HepG2 (cell line): ENCODE results near the gene ABT1. TPM values are rescaled to one million over a fixed set of nuclear protein-coding genes. Genes with fewer than 3 reads are reported as not detected.
A peak's percentile ranks its signal among the peaks of the same experiment; 100 is the strongest.

Source experiments
- CREB3 ChIP-seq: sonication (generic); formaldehyde crosslinking; IDR thresholded peaks from 2 replicates; pipeline ENCODE4 v1.5.0; 2020; ENCODE audit warnings: missing genetic modification reagents
- GATAD2A ChIP-seq: IDR thresholded peaks from 2 replicates; pipeline ENCODE4 v1.6.1; 2016
- KLF16 ChIP-seq, 2 experiments: sonication (generic) in 1 of 2; formaldehyde crosslinking in 1 of 2; IDR thresholded peaks; 2 replicates each; pipeline versions ENCODE4 v1.6.1 to v1.8.0; 2016 to 2023; ENCODE audit warnings: missing genetic modification reagents in 2 of 2, missing compliant biosample characterization in 1 of 2
- PCBP1 ChIP-seq: fragments of 200-400 bp; formaldehyde crosslinking; IDR thresholded peaks from 2 replicates; pipeline ENCODE4 v1.6.1; 2017; ENCODE audit warnings: mild to moderate bottlenecking, low read depth, low read length, borderline replicate concordance
- PHF8 ChIP-seq: sonication (generic); formaldehyde crosslinking; IDR thresholded peaks from 2 replicates; pipeline ENCODE4 v1.5.0; 2020; ENCODE audit warnings: missing genetic modification reagents
- SAP130 ChIP-seq: IDR thresholded peaks from 2 replicates; pipeline ENCODE4 v1.6.1; 2016; ENCODE audit warnings: low read depth
- SOX6 ChIP-seq, 2 experiments: fragments of 450-650 bp in 1 of 2; sonication (generic) in 1 of 2; formaldehyde crosslinking in 1 of 2; IDR thresholded peaks; 2 replicates each; pipeline versions ENCODE4 v1.4.0 to v1.6.1; 2017 to 2020; ENCODE audit warnings: antibody characterized with exemption in 1 of 2, mild to moderate bottlenecking in 1 of 2, missing genetic modification reagents in 1 of 2
- ZGPAT ChIP-seq: IDR thresholded peaks from 2 replicates; pipeline ENCODE4 v1.6.1; 2016; ENCODE audit warnings: mild to moderate bottlenecking
- ZNF230 ChIP-seq: sonication (generic); formaldehyde crosslinking; IDR thresholded peaks from 2 replicates; pipeline ENCODE4 v1.4.0; 2020; ENCODE audit warnings: mild to moderate bottlenecking, missing genetic modification reagents
- ZNF280B ChIP-seq: sonication (generic); formaldehyde crosslinking; IDR thresholded peaks from 2 replicates; pipeline ENCODE4 v1.5.0; 2020; ENCODE audit warnings: missing genetic modification reagents, mild to moderate bottlenecking, borderline replicate concordance
- ZNF432 ChIP-seq: sonication (generic); formaldehyde crosslinking; IDR thresholded peaks from 2 replicates; pipeline ENCODE4 v1.5.0; 2020; ENCODE audit warnings: missing genetic modification reagents, mild to moderate bottlenecking, borderline replicate concordance
- ZNF614 ChIP-seq: IDR thresholded peaks from 2 replicates; pipeline ENCODE4 v1.6.1; 2018; ENCODE audit warnings: missing biosample characterization, missing genetic modification reagents, inconsistent platforms, borderline replicate concordance
- polyA plus RNA-seq, 8 experiments: library from polyadenylated mRNA; depleted of rRNA in 3 of 8; stranded (reverse) in 7 of 8; unstranded in 1 of 8; fragments of >200 nt; fragmentation: Illumina TruSeq in 4 of 8; extraction: Trizol in 4 of 8; gene quantifications; 2 replicates each; pipeline versions ENCODE4 v1.2.1 to v1.2.3, GENCODE V29; 2011 to 2016; ENCODE audit warnings: low read depth in 4 of 8, missing spikeins in 1 of 8, mixed read lengths in 1 of 8; ENCODE audit not compliant: insufficient read depth in 1 of 8
- total RNA-seq, 5 experiments: library from RNA; depleted of rRNA; stranded (reverse); fragments of >200 nt; fragmentation: Illumina TruSeq; extraction: Trizol; gene quantifications; 2 replicates each; pipeline ENCODE4 v1.2.3, GENCODE V29; 2016; ENCODE audit warnings: low read depth in 1 of 5
- TF ChIP-seq, protein P1 (sequence below): IDR thresholded peaks from 2 replicates; pipeline ENCODE4 v1.4.0; 2020; ENCODE audit warnings: mild to moderate bottlenecking, missing genetic modification reagents
- TF ChIP-seq, protein P2 (sequence below), 2 experiments: sonication (generic) in 1 of 2; formaldehyde crosslinking in 1 of 2; IDR thresholded peaks; 2 replicates each; pipeline versions ENCODE4 v1.4.0 to v1.6.1; 2018 to 2020; ENCODE audit warnings: missing genetic modification reagents in 2 of 2, borderline replicate concordance in 1 of 2, low read depth in 1 of 2, mild to moderate bottlenecking in 1 of 2, missing biosample characterization in 1 of 2
- TF ChIP-seq, protein P3 (sequence below): sonication (generic); formaldehyde crosslinking; IDR thresholded peaks from 2 replicates; pipeline ENCODE4 v1.8.1; 2023; ENCODE audit warnings: missing genetic modification reagents, mild to moderate bottlenecking, borderline replicate concordance

ABT1 gene
- total and polyA plus RNA-seq, 2 of the 13 experiments (the other 11 are each of a cell fraction or from before 2014, with no cell fraction given): 38.4 TPM

DNA sequence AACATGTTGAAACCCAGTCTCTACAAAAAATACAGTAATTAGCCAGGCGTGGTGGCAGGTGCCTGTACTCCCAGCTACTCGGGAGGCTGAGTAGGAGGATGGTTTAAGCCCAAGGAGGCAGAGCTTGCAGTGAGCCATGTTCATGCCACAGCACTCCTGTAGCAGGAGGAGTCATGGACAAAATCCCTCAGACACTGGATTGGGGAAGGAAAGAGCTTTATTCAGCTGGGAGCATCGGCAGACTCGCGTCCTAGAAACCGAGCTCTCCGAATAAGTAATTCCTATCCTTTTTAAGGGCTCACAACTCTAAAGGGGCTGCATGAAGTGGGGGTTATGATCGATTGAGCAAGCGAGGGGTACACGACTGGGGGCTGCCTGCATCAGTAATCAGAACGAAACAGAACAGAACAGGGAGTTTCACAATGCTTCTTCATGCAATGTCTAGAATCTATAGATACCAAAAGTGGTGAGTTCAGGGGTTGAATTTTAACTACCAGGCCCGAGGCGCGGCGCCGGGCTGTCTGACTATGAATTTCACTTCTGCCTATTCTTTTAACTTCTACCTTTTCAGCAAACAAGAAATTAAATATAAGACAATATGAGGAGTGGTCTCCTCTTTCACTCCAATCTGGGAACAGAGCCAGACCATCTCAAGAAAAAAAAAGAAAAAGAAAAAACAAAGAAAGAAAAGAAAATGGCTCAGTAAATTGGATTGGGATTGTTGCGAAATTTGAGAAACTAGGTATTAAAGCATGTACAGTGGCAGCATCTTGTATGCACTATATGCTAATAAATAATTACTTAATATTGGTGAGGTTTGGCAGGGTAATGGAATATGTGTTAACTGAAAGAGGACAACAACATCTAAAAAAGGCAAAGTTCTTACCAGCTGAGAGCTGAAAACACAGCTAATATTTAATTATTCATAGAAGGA lies 35.0 kb upstream of the ABT1 start (continued):
- TF ChIP-seq, protein P1, sequence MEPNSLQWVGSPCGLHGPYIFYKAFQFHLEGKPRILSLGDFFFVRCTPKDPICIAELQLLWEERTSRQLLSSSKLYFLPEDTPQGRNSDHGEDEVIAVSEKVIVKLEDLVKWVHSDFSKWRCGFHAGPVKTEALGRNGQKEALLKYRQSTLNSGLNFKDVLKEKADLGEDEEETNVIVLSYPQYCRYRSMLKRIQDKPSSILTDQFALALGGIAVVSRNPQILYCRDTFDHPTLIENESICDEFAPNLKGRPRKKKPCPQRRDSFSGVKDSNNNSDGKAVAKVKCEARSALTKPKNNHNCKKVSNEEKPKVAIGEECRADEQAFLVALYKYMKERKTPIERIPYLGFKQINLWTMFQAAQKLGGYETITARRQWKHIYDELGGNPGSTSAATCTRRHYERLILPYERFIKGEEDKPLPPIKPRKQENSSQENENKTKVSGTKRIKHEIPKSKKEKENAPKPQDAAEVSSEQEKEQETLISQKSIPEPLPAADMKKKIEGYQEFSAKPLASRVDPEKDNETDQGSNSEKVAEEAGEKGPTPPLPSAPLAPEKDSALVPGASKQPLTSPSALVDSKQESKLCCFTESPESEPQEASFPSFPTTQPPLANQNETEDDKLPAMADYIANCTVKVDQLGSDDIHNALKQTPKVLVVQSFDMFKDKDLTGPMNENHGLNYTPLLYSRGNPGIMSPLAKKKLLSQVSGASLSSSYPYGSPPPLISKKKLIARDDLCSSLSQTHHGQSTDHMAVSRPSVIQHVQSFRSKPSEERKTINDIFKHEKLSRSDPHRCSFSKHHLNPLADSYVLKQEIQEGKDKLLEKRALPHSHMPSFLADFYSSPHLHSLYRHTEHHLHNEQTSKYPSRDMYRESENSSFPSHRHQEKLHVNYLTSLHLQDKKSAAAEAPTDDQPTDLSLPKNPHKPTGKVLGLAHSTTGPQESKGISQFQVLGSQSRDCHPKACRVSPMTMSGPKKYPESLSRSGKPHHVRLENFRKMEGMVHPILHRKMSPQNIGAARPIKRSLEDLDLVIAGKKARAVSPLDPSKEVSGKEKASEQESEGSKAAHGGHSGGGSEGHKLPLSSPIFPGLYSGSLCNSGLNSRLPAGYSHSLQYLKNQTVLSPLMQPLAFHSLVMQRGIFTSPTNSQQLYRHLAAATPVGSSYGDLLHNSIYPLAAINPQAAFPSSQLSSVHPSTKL (CRISPR knock-in tag): 0 out of 2 replicates have a peak, but pooled peaks have one; percentile 15
- TF ChIP-seq PCBP1 (no peak), ZNF280B (CRISPR knock-in tag) (0 out of 2 replicates have a peak, but pooled peaks have one; percentile 47), KLF16 (CRISPR knock-in tag; IDR thresholded peaks at IDR 0.05) (peak in 1 of 2 experiments; percentile 37; a peak in 1 of 4 replicates), SOX6 (IDR thresholded peaks at IDR 0.05) (no peak), SOX6 (CRISPR knock-in tag; IDR thresholded peaks at IDR 0.05) (peak; percentile 41; the same call in 1 of the 2 replicates), CREB3 (CRISPR knock-in tag) (no peak), ZNF230 (CRISPR knock-in tag) (peak; percentile 52; the same call in 1 of the 2 replicates), GATAD2A (peak; percentile 64), ZGPAT (CRISPR knock-in tag) (peak; percentile 59; the same call in 1 of the 2 replicates), SAP130 (CRISPR knock-in tag) (peak; percentile 8; the same call in 1 of the 2 replicates), PHF8 (CRISPR knock-in tag) (peak; percentile 35; the same call in 1 of the 2 replicates), ZNF432 (no peak), ZNF614 (CRISPR knock-in tag) (peak; percentile 60; the same call in 1 of the 2 replicates)
- TF ChIP-seq, protein P2, sequence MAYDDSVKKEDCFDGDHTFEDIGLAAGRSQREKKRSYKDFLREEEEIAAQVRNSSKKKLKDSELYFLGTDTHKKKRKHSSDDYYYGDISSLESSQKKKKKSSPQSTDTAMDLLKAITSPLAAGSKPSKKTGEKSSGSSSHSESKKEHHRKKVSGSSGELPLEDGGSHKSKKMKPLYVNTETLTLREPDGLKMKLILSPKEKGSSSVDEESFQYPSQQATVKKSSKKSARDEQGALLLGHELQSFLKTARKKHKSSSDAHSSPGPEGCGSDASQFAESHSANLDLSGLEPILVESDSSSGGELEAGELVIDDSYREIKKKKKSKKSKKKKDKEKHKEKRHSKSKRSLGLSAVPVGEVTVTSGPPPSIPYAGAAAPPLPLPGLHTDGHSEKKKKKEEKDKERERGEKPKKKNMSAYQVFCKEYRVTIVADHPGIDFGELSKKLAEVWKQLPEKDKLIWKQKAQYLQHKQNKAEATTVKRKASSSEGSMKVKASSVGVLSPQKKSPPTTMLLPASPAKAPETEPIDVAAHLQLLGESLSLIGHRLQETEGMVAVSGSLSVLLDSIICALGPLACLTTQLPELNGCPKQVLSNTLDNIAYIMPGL (CRISPR knock-in tag; IDR thresholded peaks at IDR 0.05; ENCODE audit: borderline replicate concordance in 1 of 2, low read depth in 1 of 2): peak; percentile 45 to 72; a peak in 2 of 4 replicates
- TF ChIP-seq, protein P3, sequence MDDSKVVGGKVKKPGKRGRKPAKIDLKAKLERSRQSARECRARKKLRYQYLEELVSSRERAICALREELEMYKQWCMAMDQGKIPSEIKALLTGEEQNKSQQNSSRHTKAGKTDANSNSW: no peak
